SK-N-SH treated with all-trans-retinoic acid at 6 μM for 48 hours (cell line): Measurements from ENCODE around the gene OBSCN.

Experiments
- ATAC-seq: fragments of 200-7000 bp; cut with Tn5 transposase; 3 replicates; pipeline ENCODE4 v1.9.1; 2020; ENCODE audit warnings: mild to moderate bottlenecking, moderate library complexity
- ARNTL ChIP-seq: fragments of 450-650 bp; formaldehyde crosslinking; IDR thresholded peaks from 2 replicates; pipeline ENCODE4 v1.5.0; 2020; ENCODE audit warnings: low read depth, mild to moderate bottlenecking, moderate library complexity, borderline replicate concordance
- BACH2 ChIP-seq: fragments of 250-450 bp; sonication (Bioruptor Pico); IDR thresholded peaks from 2 replicates; pipeline ENCODE4 v1.9.0; 2021; ENCODE audit warnings: mild to moderate bottlenecking, borderline replicate concordance
- CSDC2 ChIP-seq: fragments of 250-450 bp; sonication (Bioruptor Pico); IDR thresholded peaks from 2 replicates; pipeline ENCODE4 v1.5.0; 2020; ENCODE audit warnings: mild to moderate bottlenecking, moderate library complexity
- GLIS3 ChIP-seq: fragments of 250-450 bp; sonication (Bioruptor Pico); IDR thresholded peaks from 2 replicates; pipeline ENCODE4 v1.5.0; 2020; ENCODE audit warnings: mild to moderate bottlenecking, moderate library complexity
- OSR1 ChIP-seq: fragments of 250-450 bp; sonication (Bioruptor Pico); IDR thresholded peaks from 2 replicates; pipeline ENCODE4 v1.8.0; 2022; ENCODE audit warnings: moderate library complexity, mild to moderate bottlenecking, inconsistent platforms
- PPARA ChIP-seq: fragments of 250-450 bp; sonication (Bioruptor Pico); IDR thresholded peaks from 2 replicates; pipeline ENCODE4 v1.5.0; 2020; ENCODE audit warnings: mild to moderate bottlenecking, borderline replicate concordance
- SNAI2 ChIP-seq: fragments of 250-450 bp; sonication (Bioruptor Pico); IDR thresholded peaks from 2 replicates; pipeline ENCODE4 v1.5.0; 2020; ENCODE audit warnings: mild to moderate bottlenecking, moderate library complexity
- TOX ChIP-seq: fragments of 250-450 bp; sonication (Bioruptor Pico); IDR thresholded peaks from 2 replicates; pipeline ENCODE4 v1.8.0; 2021; ENCODE audit warnings: mild to moderate bottlenecking, moderate library complexity, borderline replicate concordance
- ZC3H10 ChIP-seq: fragments of 250-450 bp; sonication (Bioruptor Pico); IDR thresholded peaks from 2 replicates; pipeline ENCODE4 v1.5.1; 2021; ENCODE audit warnings: mild to moderate bottlenecking, moderate library complexity
- ZFP3 ChIP-seq: fragments of 250-450 bp; sonication (Bioruptor Pico); IDR thresholded peaks from 2 replicates; pipeline ENCODE4 v1.5.0; 2020; ENCODE audit warnings: mild to moderate bottlenecking, moderate library complexity
- ZNF565 ChIP-seq: fragments of 450-650 bp; formaldehyde crosslinking; conservative IDR thresholded peaks from 2 replicates; pipeline ENCODE4 v1.5.0; 2020; ENCODE audit warnings: low read depth, mild to moderate bottlenecking, moderate library complexity
- ZNF70 ChIP-seq: fragments of 450-650 bp; formaldehyde crosslinking; IDR thresholded peaks from 2 replicates; pipeline ENCODE4 v1.5.0; 2020; ENCODE audit warnings: mild to moderate bottlenecking, moderate library complexity
- ZNF8 ChIP-seq: fragments of 450-650 bp; formaldehyde crosslinking; IDR thresholded peaks from 2 replicates; pipeline ENCODE4 v1.5.0; 2020; ENCODE audit warnings: mild to moderate bottlenecking, moderate library complexity
- TF ChIP-seq, protein P1 (sequence below): fragments of 250-450 bp; sonication (Bioruptor Pico); IDR thresholded peaks from 2 replicates; pipeline ENCODE4 v1.8.0; 2021; ENCODE audit warnings: low read depth, mild to moderate bottlenecking, moderate library complexity, borderline replicate concordance
- TF ChIP-seq, protein P2 (sequence below): fragments of 250-450 bp; sonication (Bioruptor Pico); IDR thresholded peaks from 2 replicates; pipeline ENCODE4 v1.5.1; 2021; ENCODE audit warnings: mild to moderate bottlenecking, moderate library complexity
- TF ChIP-seq, protein P3 (sequence below): fragments of 250-450 bp; sonication (Bioruptor Pico); IDR thresholded peaks from 2 replicates; pipeline ENCODE4 v1.5.0; 2020; ENCODE audit warnings: mild to moderate bottlenecking, moderate library complexity
- TF ChIP-seq, protein P4 (sequence below): fragments of 250-450 bp; sonication (Bioruptor Pico); IDR thresholded peaks from 2 replicates; pipeline ENCODE4 v1.5.1; 2020; ENCODE audit warnings: low read depth, mild to moderate bottlenecking, moderate library complexity

Gene OBSCN

DNA sequence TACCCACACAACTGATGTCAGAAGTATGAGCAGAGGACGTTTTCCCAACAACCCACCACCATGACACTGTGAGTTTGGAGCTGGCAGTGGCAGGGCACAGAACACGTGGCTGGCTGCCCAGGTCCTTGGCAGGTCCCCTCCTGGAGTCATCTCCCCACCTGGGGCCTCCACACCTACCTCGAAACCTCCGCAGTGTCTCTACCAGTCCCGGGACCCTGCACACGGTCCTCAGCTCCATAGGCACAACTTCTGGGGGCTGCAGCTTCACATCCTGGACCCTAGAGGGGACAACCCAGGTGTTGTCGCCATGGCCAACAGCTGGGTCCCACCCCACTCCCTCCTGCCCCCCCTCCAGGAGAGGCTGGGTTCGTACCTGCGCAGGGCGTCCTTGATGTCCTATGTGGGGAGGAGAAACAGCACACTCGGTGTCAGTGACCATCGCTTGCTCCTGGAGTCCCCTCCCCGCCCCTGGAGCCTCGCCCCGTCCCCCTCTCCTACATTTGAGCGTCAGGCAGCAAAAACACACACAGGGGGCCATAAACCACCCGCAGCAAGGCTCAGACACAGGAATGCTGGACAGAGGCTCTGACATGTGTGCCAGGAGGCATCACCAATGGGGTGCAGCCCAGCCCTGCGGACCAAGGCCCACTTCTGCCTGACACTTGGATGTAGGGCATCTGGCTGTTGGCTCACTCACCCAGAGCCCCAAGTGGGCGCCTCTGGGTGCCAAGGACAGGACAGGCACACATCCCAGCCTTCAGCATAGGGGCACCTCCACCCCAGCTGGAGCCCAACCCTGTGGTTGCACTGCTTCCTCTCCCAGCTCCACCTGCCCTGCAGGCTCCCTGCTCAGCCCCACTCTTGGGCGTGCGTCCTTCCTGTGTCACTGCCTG, 189.2 kb downstream of the OBSCN start:
- ATAC-seq: no peak
- TF ChIP-seq, protein P1, sequence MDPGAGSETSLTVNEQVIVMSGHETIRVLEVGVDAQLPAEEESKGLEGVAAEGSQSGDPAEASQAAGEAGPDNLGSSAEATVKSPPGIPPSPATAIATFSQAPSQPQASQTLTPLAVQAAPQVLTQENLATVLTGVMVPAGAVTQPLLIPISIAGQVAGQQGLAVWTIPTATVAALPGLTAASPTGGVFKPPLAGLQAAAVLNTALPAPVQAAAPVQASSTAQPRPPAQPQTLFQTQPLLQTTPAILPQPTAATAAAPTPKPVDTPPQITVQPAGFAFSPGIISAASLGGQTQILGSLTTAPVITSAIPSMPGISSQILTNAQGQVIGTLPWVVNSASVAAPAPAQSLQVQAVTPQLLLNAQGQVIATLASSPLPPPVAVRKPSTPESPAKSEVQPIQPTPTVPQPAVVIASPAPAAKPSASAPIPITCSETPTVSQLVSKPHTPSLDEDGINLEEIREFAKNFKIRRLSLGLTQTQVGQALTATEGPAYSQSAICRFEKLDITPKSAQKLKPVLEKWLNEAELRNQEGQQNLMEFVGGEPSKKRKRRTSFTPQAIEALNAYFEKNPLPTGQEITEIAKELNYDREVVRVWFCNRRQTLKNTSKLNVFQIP: no peak
- TF ChIP-seq CSDC2 (CRISPR knock-in tag) (no peak), GLIS3 (no peak), ZC3H10 (CRISPR knock-in tag) (no peak), PPARA (CRISPR knock-in tag) (no peak), ZNF565 (CRISPR knock-in tag) (no peak), ZNF70 (CRISPR knock-in tag) (no peak), OSR1 (no peak), TOX (CRISPR knock-in tag) (no peak)
- TF ChIP-seq, protein P2, sequence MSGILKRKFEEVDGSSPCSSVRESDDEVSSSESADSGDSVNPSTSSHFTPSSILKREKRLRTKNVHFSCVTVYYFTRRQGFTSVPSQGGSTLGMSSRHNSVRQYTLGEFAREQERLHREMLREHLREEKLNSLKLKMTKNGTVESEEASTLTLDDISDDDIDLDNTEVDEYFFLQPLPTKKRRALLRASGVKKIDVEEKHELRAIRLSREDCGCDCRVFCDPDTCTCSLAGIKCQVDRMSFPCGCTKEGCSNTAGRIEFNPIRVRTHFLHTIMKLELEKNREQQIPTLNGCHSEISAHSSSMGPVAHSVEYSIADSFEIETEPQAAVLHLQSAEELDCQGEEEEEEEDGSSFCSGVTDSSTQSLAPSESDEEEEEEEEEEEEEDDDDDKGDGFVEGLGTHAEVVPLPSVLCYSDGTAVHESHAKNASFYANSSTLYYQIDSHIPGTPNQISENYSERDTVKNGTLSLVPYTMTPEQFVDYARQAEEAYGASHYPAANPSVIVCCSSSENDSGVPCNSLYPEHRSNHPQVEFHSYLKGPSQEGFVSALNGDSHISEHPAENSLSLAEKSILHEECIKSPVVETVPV (CRISPR knock-in tag): no peak

DNA sequence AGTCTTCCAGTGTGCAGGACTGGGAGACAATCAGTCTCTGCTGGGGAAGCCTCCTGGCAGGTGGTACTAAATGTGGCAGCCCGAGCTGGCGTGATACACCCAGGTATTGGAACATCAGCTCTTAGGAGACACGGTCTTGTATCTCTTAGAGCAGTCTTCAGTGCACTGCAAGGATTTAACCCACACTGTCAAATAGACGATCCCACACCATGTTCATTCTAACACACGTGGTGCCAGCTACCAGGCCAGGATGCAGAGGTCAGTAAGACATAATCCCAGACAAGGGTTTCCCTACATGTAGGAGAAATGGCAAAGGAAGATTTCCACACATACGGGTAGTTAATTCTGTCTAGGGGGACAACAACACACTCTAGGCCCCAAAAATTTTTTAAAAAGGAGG, 190.1 kb downstream of the OBSCN start:
- ATAC-seq: no peak

DNA sequence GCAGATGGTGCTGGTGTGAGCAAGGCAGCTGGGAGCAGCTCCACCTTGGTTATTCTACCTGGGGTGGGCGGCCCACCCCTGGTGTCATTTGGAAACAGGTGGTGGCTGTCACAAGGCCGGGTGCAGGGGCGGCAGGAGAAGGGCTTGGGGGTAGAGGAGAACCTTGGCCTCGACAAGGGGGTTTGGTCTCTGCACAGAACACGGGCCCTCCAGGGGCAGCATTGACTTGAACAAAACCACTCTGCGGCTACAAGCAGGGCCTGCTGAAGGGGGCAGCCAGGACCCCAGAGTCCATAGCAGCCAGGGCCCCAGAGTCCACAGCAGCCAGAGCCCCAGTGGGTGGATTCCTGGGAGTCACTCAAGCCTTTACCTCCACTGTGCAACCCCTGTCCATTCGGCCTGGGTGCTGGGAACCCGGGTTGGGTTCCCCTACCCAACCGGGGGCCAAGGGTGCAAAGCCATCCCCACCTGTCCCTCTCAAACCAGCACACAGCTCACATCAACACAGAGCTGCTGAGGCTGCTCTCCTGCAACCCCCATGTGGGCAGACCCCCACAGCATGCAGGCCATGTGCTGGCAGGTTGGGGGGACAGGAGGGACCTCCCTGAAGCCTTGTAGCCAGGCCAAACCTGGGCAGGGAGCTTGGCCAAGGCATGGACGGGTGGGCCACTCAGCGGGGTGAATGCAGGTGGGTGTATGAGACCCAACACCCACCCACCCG, 191.1 kb downstream of the OBSCN start:
- TF ChIP-seq GLIS3 (no peak), ZC3H10 (CRISPR knock-in tag) (no peak), ZNF70 (CRISPR knock-in tag) (no peak), CSDC2 (CRISPR knock-in tag) (no peak)
- TF ChIP-seq, protein P2 (CRISPR knock-in tag): no peak
- TF ChIP-seq, protein P3, sequence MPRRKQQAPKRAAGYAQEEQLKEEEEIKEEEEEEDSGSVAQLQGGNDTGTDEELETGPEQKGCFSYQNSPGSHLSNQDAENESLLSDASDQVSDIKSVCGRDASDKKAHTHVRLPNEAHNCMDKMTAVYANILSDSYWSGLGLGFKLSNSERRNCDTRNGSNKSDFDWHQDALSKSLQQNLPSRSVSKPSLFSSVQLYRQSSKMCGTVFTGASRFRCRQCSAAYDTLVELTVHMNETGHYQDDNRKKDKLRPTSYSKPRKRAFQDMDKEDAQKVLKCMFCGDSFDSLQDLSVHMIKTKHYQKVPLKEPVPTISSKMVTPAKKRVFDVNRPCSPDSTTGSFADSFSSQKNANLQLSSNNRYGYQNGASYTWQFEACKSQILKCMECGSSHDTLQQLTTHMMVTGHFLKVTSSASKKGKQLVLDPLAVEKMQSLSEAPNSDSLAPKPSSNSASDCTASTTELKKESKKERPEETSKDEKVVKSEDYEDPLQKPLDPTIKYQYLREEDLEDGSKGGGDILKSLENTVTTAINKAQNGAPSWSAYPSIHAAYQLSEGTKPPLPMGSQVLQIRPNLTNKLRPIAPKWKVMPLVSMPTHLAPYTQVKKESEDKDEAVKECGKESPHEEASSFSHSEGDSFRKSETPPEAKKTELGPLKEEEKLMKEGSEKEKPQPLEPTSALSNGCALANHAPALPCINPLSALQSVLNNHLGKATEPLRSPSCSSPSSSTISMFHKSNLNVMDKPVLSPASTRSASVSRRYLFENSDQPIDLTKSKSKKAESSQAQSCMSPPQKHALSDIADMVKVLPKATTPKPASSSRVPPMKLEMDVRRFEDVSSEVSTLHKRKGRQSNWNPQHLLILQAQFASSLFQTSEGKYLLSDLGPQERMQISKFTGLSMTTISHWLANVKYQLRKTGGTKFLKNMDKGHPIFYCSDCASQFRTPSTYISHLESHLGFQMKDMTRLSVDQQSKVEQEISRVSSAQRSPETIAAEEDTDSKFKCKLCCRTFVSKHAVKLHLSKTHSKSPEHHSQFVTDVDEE (CRISPR knock-in tag): no peak
- TF ChIP-seq, protein P4, sequence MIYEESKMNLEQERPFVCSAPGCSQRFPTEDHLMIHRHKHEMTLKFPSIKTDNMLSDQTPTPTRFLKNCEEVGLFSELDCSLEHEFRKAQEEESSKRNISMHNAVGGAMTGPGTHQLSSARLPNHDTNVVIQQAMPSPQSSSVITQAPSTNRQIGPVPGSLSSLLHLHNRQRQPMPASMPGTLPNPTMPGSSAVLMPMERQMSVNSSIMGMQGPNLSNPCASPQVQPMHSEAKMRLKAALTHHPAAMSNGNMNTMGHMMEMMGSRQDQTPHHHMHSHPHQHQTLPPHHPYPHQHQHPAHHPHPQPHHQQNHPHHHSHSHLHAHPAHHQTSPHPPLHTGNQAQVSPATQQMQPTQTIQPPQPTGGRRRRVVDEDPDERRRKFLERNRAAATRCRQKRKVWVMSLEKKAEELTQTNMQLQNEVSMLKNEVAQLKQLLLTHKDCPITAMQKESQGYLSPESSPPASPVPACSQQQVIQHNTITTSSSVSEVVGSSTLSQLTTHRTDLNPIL: no peak
- no peak for ATAC-seq

More for the DNA sequence above, 190.1 kb downstream of the OBSCN start:
- TF ChIP-seq SNAI2 (CRISPR knock-in tag) (no peak), PPARA (CRISPR knock-in tag) (no peak), ZFP3 (CRISPR knock-in tag) (no peak)
- TF ChIP-seq, all 23 proteins: peak for 0

DNA sequence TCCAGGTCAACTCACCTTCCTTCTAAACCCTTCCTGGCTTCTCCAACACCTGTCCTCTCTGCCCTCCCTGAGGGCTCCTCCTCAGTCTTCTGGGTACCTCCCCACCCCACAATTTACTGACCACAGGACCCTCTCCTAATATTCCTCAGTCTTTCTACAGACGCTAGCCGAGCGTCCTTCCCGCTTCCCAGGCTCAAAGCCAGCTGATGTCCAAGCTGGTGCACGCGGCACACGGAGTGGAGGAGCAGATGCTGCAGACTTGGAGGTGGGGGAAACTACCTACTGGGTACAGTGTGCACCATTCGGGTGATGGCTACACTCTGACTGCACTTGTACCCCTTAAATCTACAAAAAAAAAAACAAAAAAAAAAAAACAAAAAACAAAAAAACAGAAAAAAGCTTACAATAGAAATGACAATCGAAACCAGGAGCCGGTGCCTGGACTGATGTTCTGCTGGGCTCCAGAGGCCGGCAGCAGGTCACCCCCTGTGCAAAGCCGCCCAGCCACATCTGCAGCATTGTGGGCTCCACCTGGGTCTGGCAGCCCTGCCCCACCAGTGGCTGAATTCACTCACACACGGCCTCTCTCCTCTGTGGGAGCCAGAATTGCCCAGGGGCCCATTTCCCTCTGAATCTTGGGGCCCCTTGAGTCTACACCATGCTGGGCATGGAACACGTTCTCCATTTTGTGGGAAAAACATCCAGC, 191.8 kb downstream of the OBSCN start:
- no peak for ATAC-seq
- no peak for TF ChIP-seq SNAI2 (CRISPR knock-in tag)
- no peak for TF ChIP-seq BACH2 (CRISPR knock-in tag)
- no peak for TF ChIP-seq ARNTL (CRISPR knock-in tag)
- no peak for TF ChIP-seq OSR1
- no peak for TF ChIP-seq ZNF8 (CRISPR knock-in tag)
- TF ChIP-seq, protein P4: no peak
- TF ChIP-seq, protein P1: no peak
